ENCODE results near the gene MAST2. TPM values are rescaled to one million over a fixed set of nuclear protein-coding genes. Genes with fewer than 3 reads are reported as not detected.

The MAST2 gene
- total and polyA plus RNA-seq, 2 donors (not counting 3 experiments of a cell fraction or from before 2014, with no cell fraction given): 25.0 to 41.2 TPM

DNA sequence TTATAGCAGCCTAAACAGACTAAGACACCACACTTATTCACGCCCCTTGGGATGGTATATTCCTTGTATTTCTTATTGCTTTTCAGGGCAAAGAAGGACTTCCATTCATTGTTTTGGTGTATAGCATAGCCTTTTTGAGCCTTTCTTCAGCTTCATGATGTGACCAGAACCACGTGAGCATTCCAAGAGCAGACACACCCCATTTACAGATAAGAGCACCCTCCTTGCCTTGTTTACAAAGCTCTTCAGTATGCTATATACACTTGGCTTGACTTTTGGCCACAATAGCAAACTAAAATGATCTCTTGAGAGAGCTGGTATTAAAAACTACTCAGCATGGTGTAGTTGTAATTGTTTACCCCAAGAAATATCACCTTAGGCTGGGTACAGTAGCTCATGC is 250.3 kb downstream of the MAST2 start:
- H3K9ac ChIP-seq (replicated peaks; ENCODE audit: extremely low read depth, insufficient read depth, low read length): no peak overlapping the region
- DNase-seq (ENCODE audit: low read depth, low spot score): no peak
- H2AFZ ChIP-seq (ENCODE audit: low read depth, low read length): no peak overlapping the region
- H3K9me3 ChIP-seq (replicated peaks; ENCODE audit: control insufficient read depth, insufficient read depth, low read length): no peaks in the 10 kb centered on the region
- no peaks in the 10 kb centered on the region for H3K79me2 ChIP-seq (ENCODE audit: control insufficient read depth, insufficient read depth, low read length)
- H3K27me3 ChIP-seq (ENCODE audit: control insufficient read depth in 2 of 2, insufficient read depth in 2 of 2, low read length in 2 of 2): no peaks in the 10 kb centered on the region
- FAIRE-seq: no peak
- no peak overlapping the region for H3K27ac ChIP-seq (ENCODE audit: insufficient read depth, low read depth, low read length)
- no peaks in the 10 kb centered on the region for H4K20me1 ChIP-seq (replicated peaks; ENCODE audit: control insufficient read depth, extremely low read depth, insufficient read depth, low read length)
- H3K4me2 ChIP-seq (ENCODE audit: insufficient read depth, low read length): no peak overlapping the region
- no peaks in the 10 kb centered on the region for H3K9me1 ChIP-seq (replicated peaks; ENCODE audit: control insufficient read depth, extremely low read depth, insufficient read depth, low read length)
- BruUV-seq (replicated peaks): no TSS peak
- no peak for TF ChIP-seq JUN (IDR thresholded peaks at IDR 0.05; ENCODE audit: borderline replicate concordance, insufficient read depth, insufficient read length, low read depth)
- TF ChIP-seq, protein P1, sequence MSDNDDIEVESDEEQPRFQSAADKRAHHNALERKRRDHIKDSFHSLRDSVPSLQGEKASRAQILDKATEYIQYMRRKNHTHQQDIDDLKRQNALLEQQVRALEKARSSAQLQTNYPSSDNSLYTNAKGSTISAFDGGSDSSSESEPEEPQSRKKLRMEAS (IDR thresholded peaks at IDR 0.05; ENCODE audit: insufficient read depth, insufficient read length): no peak
- TF ChIP-seq, protein P2, sequence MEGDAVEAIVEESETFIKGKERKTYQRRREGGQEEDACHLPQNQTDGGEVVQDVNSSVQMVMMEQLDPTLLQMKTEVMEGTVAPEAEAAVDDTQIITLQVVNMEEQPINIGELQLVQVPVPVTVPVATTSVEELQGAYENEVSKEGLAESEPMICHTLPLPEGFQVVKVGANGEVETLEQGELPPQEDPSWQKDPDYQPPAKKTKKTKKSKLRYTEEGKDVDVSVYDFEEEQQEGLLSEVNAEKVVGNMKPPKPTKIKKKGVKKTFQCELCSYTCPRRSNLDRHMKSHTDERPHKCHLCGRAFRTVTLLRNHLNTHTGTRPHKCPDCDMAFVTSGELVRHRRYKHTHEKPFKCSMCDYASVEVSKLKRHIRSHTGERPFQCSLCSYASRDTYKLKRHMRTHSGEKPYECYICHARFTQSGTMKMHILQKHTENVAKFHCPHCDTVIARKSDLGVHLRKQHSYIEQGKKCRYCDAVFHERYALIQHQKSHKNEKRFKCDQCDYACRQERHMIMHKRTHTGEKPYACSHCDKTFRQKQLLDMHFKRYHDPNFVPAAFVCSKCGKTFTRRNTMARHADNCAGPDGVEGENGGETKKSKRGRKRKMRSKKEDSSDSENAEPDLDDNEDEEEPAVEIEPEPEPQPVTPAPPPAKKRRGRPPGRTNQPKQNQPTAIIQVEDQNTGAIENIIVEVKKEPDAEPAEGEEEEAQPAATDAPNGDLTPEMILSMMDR (IDR thresholded peaks at IDR 0.05; ENCODE audit: extremely low read depth in 1 of 2, insufficient read depth in 1 of 2, low read depth in 1 of 2, low read length in 2 of 2): no peak
- TF ChIP-seq EZH2 (IDR thresholded peaks at IDR 0.05; ENCODE audit: borderline replicate concordance, low read depth, low read length, severe bottlenecking): no peak
- dilution Hi-C loops (cut with MboI; ENCODE audit: extremely low pct_ligation_motif_present, low sequenced_read_pairs) (no loop called here), intact Hi-C loops (cut with micrococcal nuclease) (no loop called here)
- peaks cover 0 to 4% of the 10 kb centered on the region in 2 experiments for H3K36me3 ChIP-seq (ENCODE audit: control insufficient read depth in 2 of 2, extremely low read depth in 1 of 2, insufficient read depth in 2 of 2, low read length in 2 of 2)
- CTCF ChIA-PET: interaction anchor here (1.4 kb wide), 1 partner anchor 128 kb away, joined by 3 read pairs; no protein-coding TSS in a partner anchor
- no peaks in the 10 kb centered on the region for H3K4me1 ChIP-seq (ENCODE audit: control insufficient read depth, extremely low read depth, insufficient read depth, low read length)
- POLR2A ChIA-PET: no interaction called here
- H3K4me3 ChIP-seq (replicated peaks in 1 of 3; ENCODE audit: insufficient read depth in 1 of 3, low read depth in 1 of 3, low read length in 3 of 3): no peak overlapping the region

DNA sequence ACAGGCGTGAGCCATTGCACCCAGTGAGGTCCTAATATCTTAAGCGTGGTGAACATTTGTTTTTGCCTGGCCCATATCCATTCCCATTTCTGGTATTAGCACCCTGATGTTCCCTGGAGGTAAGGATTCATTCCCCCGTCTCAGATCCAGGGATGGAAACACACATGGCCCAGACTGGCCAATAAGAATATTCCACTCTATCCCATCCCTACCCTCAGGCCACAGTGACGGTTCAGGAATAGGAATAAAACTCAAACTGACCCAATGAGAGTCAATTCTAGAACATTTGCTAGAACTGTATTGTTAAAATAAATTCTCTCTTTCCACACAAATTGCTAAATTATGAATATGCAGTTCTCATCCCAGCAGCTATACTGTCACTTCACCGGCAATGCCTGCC is 252.9 kb downstream of the MAST2 start:
- Histone ChIP-seq H3K27me3 (ENCODE audit: control insufficient read depth in 2 of 2, insufficient read depth in 2 of 2, low read length in 2 of 2) (no peaks in the 10 kb centered on the region), H3K4me2 (ENCODE audit: insufficient read depth, low read length) (no peak overlapping the region), H2AFZ (ENCODE audit: low read depth, low read length) (no peak overlapping the region), H3K27ac (ENCODE audit: insufficient read depth, low read depth, low read length) (no peak overlapping the region), H3K9ac (replicated peaks; ENCODE audit: extremely low read depth, insufficient read depth, low read length) (no peak overlapping the region), H3K4me1 (ENCODE audit: control insufficient read depth, extremely low read depth, insufficient read depth, low read length) (no peaks in the 10 kb centered on the region), H4K20me1 (replicated peaks; ENCODE audit: control insufficient read depth, extremely low read depth, insufficient read depth, low read length) (no peaks in the 10 kb centered on the region), H3K79me2 (ENCODE audit: control insufficient read depth, insufficient read depth, low read length) (no peaks in the 10 kb centered on the region), H3K4me3 (replicated peaks in 1 of 3; ENCODE audit: insufficient read depth in 1 of 3, low read depth in 1 of 3, low read length in 3 of 3) (no peak overlapping the region), H3K9me3 (replicated peaks; ENCODE audit: control insufficient read depth, insufficient read depth, low read length) (no peaks in the 10 kb centered on the region), H3K9me1 (replicated peaks; ENCODE audit: control insufficient read depth, extremely low read depth, insufficient read depth, low read length) (no peaks in the 10 kb centered on the region), H3K36me3 (ENCODE audit: control insufficient read depth in 2 of 2, extremely low read depth in 1 of 2, insufficient read depth in 2 of 2, low read length in 2 of 2) (peaks cover 0 to 4% of the 10 kb centered on the region in 2 experiments)
- no TSS peak for BruUV-seq (replicated peaks)
- dilution Hi-C loops (cut with MboI; ENCODE audit: extremely low pct_ligation_motif_present, low sequenced_read_pairs) (no loop called here), intact Hi-C loops (cut with micrococcal nuclease) (no loop called here)
- DNase-seq (ENCODE audit: low read depth, low spot score): no peak
- no peak for FAIRE-seq
- CTCF ChIA-PET: no interaction called here
- TF ChIP-seq JUN (IDR thresholded peaks at IDR 0.05; ENCODE audit: borderline replicate concordance, insufficient read depth, insufficient read length, low read depth): no peak
- TF ChIP-seq POLR2AphosphoS5 (IDR thresholded peaks at IDR 0.05; ENCODE audit: insufficient read depth, low read depth, low read length): no peak
- TF ChIP-seq GATA2 (IDR thresholded peaks at IDR 0.05; ENCODE audit: insufficient read depth, insufficient read length, low read depth, low read length): no peak
- TF ChIP-seq, protein P2 (IDR thresholded peaks at IDR 0.05; ENCODE audit: extremely low read depth in 1 of 2, insufficient read depth in 1 of 2, low read depth in 1 of 2, low read length in 2 of 2): no peak
- TF ChIP-seq POLR2A (IDR thresholded peaks at IDR 0.05; ENCODE audit: low read depth, low read length): no peak
- TF ChIP-seq FOS (IDR thresholded peaks at IDR 0.05; ENCODE audit: borderline replicate concordance, insufficient read depth, low read length): no peak
- TF ChIP-seq, protein P1 (IDR thresholded peaks at IDR 0.05; ENCODE audit: insufficient read depth, insufficient read length): no peak
- no peak for TF ChIP-seq MYC (IDR thresholded peaks at IDR 0.05; ENCODE audit: low read depth, low read length)
- no peak for TF ChIP-seq EZH2 (IDR thresholded peaks at IDR 0.05; ENCODE audit: borderline replicate concordance, low read depth, low read length, severe bottlenecking)
- POLR2A ChIA-PET: interaction anchor here (0.6 kb wide), 1 partner anchor 68 kb away, joined by 3 read pairs; no protein-coding TSS in a partner anchor

Measured in endothelial cell of umbilical vein (primary cell).